Fibroblast of lung (primary cell): ENCODE results near the gene CRABP2. TPM values are rescaled to one million over a fixed set of nuclear protein-coding genes. Genes with fewer than 3 reads are reported as not detected.

ENCODE experiments used
- DNase-seq, 2 donors: peaks; one replicate each; pipeline versions ENCODE4 v3.0.0 to v3.0.0-alpha.2; 2010; ENCODE audit warnings: low read depth in 2 of 2
- H2AFZ ChIP-seq: 2 replicates; pipeline ENCODE4 v1.5.1; 2012; ENCODE audit warnings: low read length, control low read depth, inconsistent platforms
- H3K27ac ChIP-seq: 2 replicates; pipeline ENCODE4 v1.5.1; 2011; ENCODE audit warnings: low read length, control low read depth; ENCODE audit not compliant: insufficient read depth
- H3K27me3 ChIP-seq: 2 replicates; pipeline ENCODE4 v1.5.1; 2011; ENCODE audit warnings: mild to moderate bottlenecking, low read length; ENCODE audit not compliant: control insufficient read depth, insufficient read depth
- H3K36me3 ChIP-seq: 2 replicates; pipeline ENCODE4 v1.5.1; 2011; ENCODE audit warnings: low read length; ENCODE audit not compliant: control insufficient read depth, insufficient read depth
- H3K4me1 ChIP-seq: 2 replicates; pipeline ENCODE4 v1.5.1; 2011; ENCODE audit warnings: low read length; ENCODE audit not compliant: control insufficient read depth, insufficient read depth; ENCODE audit errors: extremely low read depth
- H3K4me2 ChIP-seq: 2 replicates; pipeline ENCODE4 v1.5.1; 2011; ENCODE audit warnings: low read length, control low read depth; ENCODE audit not compliant: insufficient read depth; ENCODE audit errors: extremely low read depth
- H3K4me3 ChIP-seq, 4 experiments: fragments of 200-600 bp in 1 of 4; sonication (generic) in 1 of 4; replicated peaks in 1 of 4; 2 replicates each; pipeline ENCODE4 v1.5.1; 2011 to 2016; ENCODE audit warnings: low read length in 4 of 4, low read depth in 3 of 4, mild to moderate bottlenecking in 3 of 4, control low read depth in 2 of 4, inconsistent platforms in 1 of 4, mixed read lengths in 1 of 4; ENCODE audit not compliant: insufficient read depth in 1 of 4; ENCODE audit errors: control extremely low read depth in 1 of 4
- H3K79me2 ChIP-seq: 2 replicates; pipeline ENCODE4 v1.5.1; 2012; ENCODE audit warnings: mild to moderate bottlenecking, low read length, inconsistent platforms; ENCODE audit not compliant: control insufficient read depth, insufficient read depth
- H3K9ac ChIP-seq: 2 replicates; pipeline ENCODE4 v1.5.1; 2011; ENCODE audit warnings: mild to moderate bottlenecking, low read length, control low read depth; ENCODE audit not compliant: insufficient read depth
- H3K9me3 ChIP-seq: 2 replicates; pipeline ENCODE4 v1.5.1; 2012; ENCODE audit warnings: low read depth, low read length; ENCODE audit not compliant: control insufficient read depth, insufficient read depth
- H4K20me1 ChIP-seq: 2 replicates; pipeline ENCODE4 v1.5.1; 2011; ENCODE audit warnings: low read length; ENCODE audit not compliant: control insufficient read depth, insufficient read depth; ENCODE audit errors: extremely low read depth
- EZH2 ChIP-seq: IDR thresholded peaks from 2 replicates; pipeline ENCODE4 v1.5.1; 2012; ENCODE audit warnings: low read length, control low read depth, mild to moderate bottlenecking; ENCODE audit errors: missing control alignments
- polyA plus RNA-seq, 2 donors: library from polyadenylated mRNA; depleted of rRNA in 1 of 2; stranded (reverse) in 1 of 2; unstranded in 1 of 2; fragments of >200 nt; gene quantifications; 2 replicates each; pipeline ENCODE4 v1.2.1, GENCODE V29; 2011 to 2012; ENCODE audit warnings: missing spikeins in 1 of 2
- total RNA-seq: library from RNA; depleted of rRNA; stranded (reverse); fragments of >200 nt; gene quantifications from 2 replicates; pipeline ENCODE4 v1.2.1, GENCODE V29; 2014
- TF ChIP-seq, protein P1 (sequence below), 2 donors: IDR thresholded peaks in 1 of 2; conservative IDR thresholded peaks in 1 of 2; 1 replicate in 1 of 2; 2 replicates in 1 of 2; pipeline ENCODE4 v1.5.1; 2011 to 2012; ENCODE audit warnings: low read length in 2 of 2, control low read depth in 1 of 2, inconsistent platforms in 1 of 2, low read depth in 1 of 2, mild to moderate bottlenecking in 1 of 2

Gene CRABP2
- total and polyA plus RNA-seq, 2 donors (not counting 1 experiment from before 2014, with no cell fraction given): 48.9 to 70.4 TPM

DNA sequence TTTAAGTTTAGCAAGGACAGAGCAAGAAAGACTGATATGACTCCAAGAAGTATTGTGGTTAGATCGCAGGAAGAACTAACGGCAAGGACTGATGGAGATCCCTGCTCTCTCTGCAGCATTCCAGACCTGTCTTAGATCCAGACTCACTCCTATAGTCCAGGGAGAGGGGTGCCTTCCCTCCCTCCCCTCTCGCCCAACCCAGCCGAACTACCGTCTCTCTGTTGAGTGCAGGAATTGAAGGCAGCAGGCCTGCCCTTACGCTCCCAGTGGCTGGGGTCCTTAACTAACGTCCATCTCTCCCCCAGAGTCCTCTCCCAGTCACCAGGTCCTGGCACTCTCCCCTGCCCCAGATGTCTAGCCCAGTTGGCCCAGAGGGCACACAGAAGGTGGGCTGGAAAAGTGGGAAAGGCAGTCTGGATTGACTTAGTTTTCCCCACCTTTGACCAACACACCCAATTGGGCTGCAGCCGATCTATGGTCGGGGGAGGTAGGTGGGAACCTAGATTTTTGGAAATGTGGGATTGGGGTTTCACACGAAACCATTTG is 1.1 kb downstream of the CRABP2 start:
- peak overlapping the region; percentile 36 to 69 (median 51) for H3K4me3 ChIP-seq
- H3K4me1 ChIP-seq: peaks cover 30% of the 10 kb centered on the region
- H3K9ac ChIP-seq: no peak overlapping the region
- no peaks in the 10 kb centered on the region for H4K20me1 ChIP-seq
- TF ChIP-seq, protein P1, sequence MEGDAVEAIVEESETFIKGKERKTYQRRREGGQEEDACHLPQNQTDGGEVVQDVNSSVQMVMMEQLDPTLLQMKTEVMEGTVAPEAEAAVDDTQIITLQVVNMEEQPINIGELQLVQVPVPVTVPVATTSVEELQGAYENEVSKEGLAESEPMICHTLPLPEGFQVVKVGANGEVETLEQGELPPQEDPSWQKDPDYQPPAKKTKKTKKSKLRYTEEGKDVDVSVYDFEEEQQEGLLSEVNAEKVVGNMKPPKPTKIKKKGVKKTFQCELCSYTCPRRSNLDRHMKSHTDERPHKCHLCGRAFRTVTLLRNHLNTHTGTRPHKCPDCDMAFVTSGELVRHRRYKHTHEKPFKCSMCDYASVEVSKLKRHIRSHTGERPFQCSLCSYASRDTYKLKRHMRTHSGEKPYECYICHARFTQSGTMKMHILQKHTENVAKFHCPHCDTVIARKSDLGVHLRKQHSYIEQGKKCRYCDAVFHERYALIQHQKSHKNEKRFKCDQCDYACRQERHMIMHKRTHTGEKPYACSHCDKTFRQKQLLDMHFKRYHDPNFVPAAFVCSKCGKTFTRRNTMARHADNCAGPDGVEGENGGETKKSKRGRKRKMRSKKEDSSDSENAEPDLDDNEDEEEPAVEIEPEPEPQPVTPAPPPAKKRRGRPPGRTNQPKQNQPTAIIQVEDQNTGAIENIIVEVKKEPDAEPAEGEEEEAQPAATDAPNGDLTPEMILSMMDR (conservative IDR thresholded peaks at IDR 0.05 in 1 of 2, IDR thresholded peaks at IDR 0.05 in 1 of 2; ENCODE audit: low read depth in 1 of 2, low read length in 2 of 2): no peak
- no peak for TF ChIP-seq EZH2
- peak overlapping the region; percentile 59 for H3K4me2 ChIP-seq
- no peak overlapping the region for H2AFZ ChIP-seq
- H3K9me3 ChIP-seq: no peaks in the 10 kb centered on the region
- no peaks in the 10 kb centered on the region for H3K79me2 ChIP-seq
- peaks cover 8% of the 10 kb centered on the region for H3K36me3 ChIP-seq
- DNase-seq: no peak
- H3K27me3 ChIP-seq: no peaks in the 10 kb centered on the region
- no peak overlapping the region for H3K27ac ChIP-seq

GRCh38 chr1:156703741-156704140 is 1.6 kb downstream of the CRABP2 start:
- peaks cover 8% of the 10 kb centered on the region for H3K36me3 ChIP-seq
- H3K9ac ChIP-seq: no peak overlapping the region
- no peak for DNase-seq
- no peaks in the 10 kb centered on the region for H3K79me2 ChIP-seq
- no peak overlapping the region for H3K27ac ChIP-seq
- no peak overlapping the region for H2AFZ ChIP-seq
- H3K4me3 ChIP-seq: peak overlapping the region in 3 of 4 experiments; percentile 36 to 69 (median 65)
- H3K27me3 ChIP-seq: no peaks in the 10 kb centered on the region
- peaks cover 25% of the 10 kb centered on the region for H3K4me1 ChIP-seq
- H4K20me1 ChIP-seq: no peaks in the 10 kb centered on the region
- TF ChIP-seq, protein P1 (conservative IDR thresholded peaks at IDR 0.05 in 1 of 2, IDR thresholded peaks at IDR 0.05 in 1 of 2; ENCODE audit: low read depth in 1 of 2, low read length in 2 of 2): no peak
- TF ChIP-seq EZH2: no peak
- peak overlapping the region; percentile 59 for H3K4me2 ChIP-seq
- no peaks in the 10 kb centered on the region for H3K9me3 ChIP-seq

DNA sequence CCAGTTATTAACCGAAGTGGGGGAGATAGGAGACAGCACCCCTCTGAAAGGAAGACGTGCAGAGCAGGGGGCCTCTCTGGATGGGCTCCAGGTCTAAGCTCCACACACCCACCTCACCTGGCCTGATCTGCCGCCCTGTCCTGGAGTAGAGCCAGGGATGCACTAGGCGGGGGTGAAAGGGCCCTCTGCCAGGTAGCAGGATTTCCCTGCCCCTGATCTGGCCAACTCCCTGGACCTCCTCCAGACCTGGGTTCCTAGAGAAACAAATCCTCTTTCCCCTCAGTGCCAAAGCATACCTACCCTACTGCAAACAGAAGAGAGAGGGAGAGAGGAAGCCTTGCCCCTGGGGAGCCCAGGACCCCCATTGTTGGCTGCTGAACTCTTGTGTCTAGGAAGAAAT is 2.0 kb downstream of the CRABP2 start:
- TF ChIP-seq EZH2: no peak
- TF ChIP-seq, protein P1 (conservative IDR thresholded peaks at IDR 0.05 in 1 of 2, IDR thresholded peaks at IDR 0.05 in 1 of 2; ENCODE audit: low read depth in 1 of 2, low read length in 2 of 2): no peak
- Histone ChIP-seq H3K4me1 (peaks cover 21% of the 10 kb centered on the region), H3K27ac (no peak overlapping the region), H3K79me2 (no peaks in the 10 kb centered on the region), H3K9ac (no peak overlapping the region), H3K9me3 (no peaks in the 10 kb centered on the region), H2AFZ (no peak overlapping the region), H3K36me3 (peaks cover 8% of the 10 kb centered on the region), H3K4me2 (peak overlapping the region; percentile 59), H3K4me3 (peak overlapping the region in 3 of 4 experiments; percentile 36 to 69 (median 65)), H3K27me3 (no peaks in the 10 kb centered on the region), H4K20me1 (no peaks in the 10 kb centered on the region)
- DNase-seq: no peak
